Stimulated activated naive CD8-positive, alpha-beta T cell treated with anti-CD3 and anti-CD28 coated beads, Interleukin-15, amount 100 ng/mL, for 72 hours (primary cell): ENCODE data around the gene RNF222.

ENCODE experiments used
- ATAC-seq: fragments of 150-1000 bp; cut with Tn5 transposase; 2 replicates; pipeline ENCODE4 v1.10.0; 2021; ENCODE audit warnings: mild to moderate bottlenecking, moderate library complexity
- DNase-seq, 2 donors: peaks; one replicate each; pipeline ENCODE4 v3.0.0; 2021 to 2022
- H3K27ac Mint-ChIP-seq, 2 donors: one replicate each; pipeline ENCODE4 v1.8.0; 2022; ENCODE audit warnings: mild to moderate bottlenecking in 2 of 2, mixed read lengths in 2 of 2, moderate library complexity in 2 of 2
- H3K27me3 Mint-ChIP-seq: one replicate; pipeline ENCODE4 v1.8.0; 2022; ENCODE audit warnings: mixed read lengths
- H3K4me1 Mint-ChIP-seq: one replicate; pipeline ENCODE4 v1.8.0; 2022; ENCODE audit warnings: mild to moderate bottlenecking, mixed read lengths
- H3K4me3 Mint-ChIP-seq, 2 donors: one replicate each; pipeline ENCODE4 v1.8.0; 2022; ENCODE audit warnings: mild to moderate bottlenecking in 2 of 2, mixed read lengths in 2 of 2, moderate library complexity in 1 of 2
- H3K9me3 Mint-ChIP-seq, 2 donors: one replicate each; pipeline ENCODE4 v1.8.0; 2022; ENCODE audit warnings: mixed read lengths in 2 of 2

RNF222 gene

GRCh38 chr17:8397636-8398035, at the start of gene RNF222:
RNF222 (minus strand) TSS chr17:8397827; CDS start chr17:8393461, 4,366 bp downstream.
- H3K27me3 Mint-ChIP-seq = peaks cover 23% of the 10 kb centered on the region
- no peak within 1 kb of the TSS for H3K4me3 Mint-ChIP-seq
- H3K9me3 Mint-ChIP-seq = peaks cover 0 to 8% of the 10 kb centered on the region in 2 donors
- no peak within 1 kb of the TSS for H3K27ac Mint-ChIP-seq
- no peak for DNase-seq
- peaks cover 13% of the 10 kb centered on the region for H3K4me1 Mint-ChIP-seq
- no peak for ATAC-seq

GRCh38 chr17:8445536-8445935, 47.9 kb upstream of the RNF222 start:
- Mint-ChIP-seq H3K4me1 (peaks cover 53% of the 10 kb centered on the region), H3K9me3 (no peaks in the 10 kb centered on the region), H3K27ac (no peak overlapping the region), H3K4me3 (no peak overlapping the region), H3K27me3 (no peaks in the 10 kb centered on the region)
- no peak for DNase-seq
- ATAC-seq = no peak

- Mint-ChIP-seq H3K9me3 (no peaks in the 10 kb centered on the region), H3K27ac (no peak overlapping the region), H3K4me1 (peaks cover 61% of the 10 kb centered on the region), H3K4me3 (no peak overlapping the region), H3K27me3 (no peaks in the 10 kb centered on the region)
- DNase-seq = no peak
- ATAC-seq = no peak
Measured at GRCh38 chr17:8444494-8444893, 46.9 kb upstream of the RNF222 start.

- ATAC-seq = no peak
- H3K9me3 Mint-ChIP-seq = no peaks in the 10 kb centered on the region
- peaks cover 64% of the 10 kb centered on the region for H3K4me1 Mint-ChIP-seq
- H3K4me3 Mint-ChIP-seq = no peak overlapping the region
- H3K27me3 Mint-ChIP-seq = no peaks in the 10 kb centered on the region
- DNase-seq = no peak
- H3K27ac Mint-ChIP-seq = no peak overlapping the region
Measured at GRCh38 chr17:8443756-8444155, 46.1 kb upstream of the RNF222 start.

GRCh38 chr17:8442310-8442709, 44.7 kb upstream of the RNF222 start:
- DNase-seq (no peak), ATAC-seq (no peak)
- Mint-ChIP-seq H3K4me3 (peak overlapping the region in 1 of 2 donors; percentile 34), H3K27me3 (no peaks in the 10 kb centered on the region), H3K9me3 (no peaks in the 10 kb centered on the region), H3K4me1 (peaks cover 75% of the 10 kb centered on the region), H3K27ac (no peak overlapping the region)

DNA sequence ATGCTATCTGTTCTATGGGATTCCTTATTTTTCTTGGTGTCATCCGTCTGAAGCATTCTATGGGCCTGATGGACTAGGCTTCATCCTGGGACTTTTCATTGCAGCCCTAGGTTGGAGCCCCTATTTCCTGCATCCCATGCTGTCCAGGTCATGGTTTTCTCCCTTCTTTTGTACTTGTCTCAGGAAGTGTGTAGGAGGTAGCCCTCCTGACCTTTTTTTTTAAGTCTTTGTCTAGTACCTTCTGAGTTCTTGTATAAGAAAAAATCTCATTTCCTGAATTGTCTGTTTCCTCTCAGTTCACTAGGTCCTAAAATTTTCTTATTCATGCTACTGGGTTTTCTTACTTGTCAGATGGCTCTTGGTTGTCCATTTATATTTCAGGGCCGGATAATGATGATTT, 44.1 kb upstream of the RNF222 start:
- H3K4me3 Mint-ChIP-seq = peak overlapping the region; percentile 34 to 45
- no peak for ATAC-seq
- H3K27ac Mint-ChIP-seq = peak overlapping the region in 1 of 2 donors; percentile 37
- no peaks in the 10 kb centered on the region for H3K9me3 Mint-ChIP-seq
- DNase-seq = no peak
- peaks cover 72% of the 10 kb centered on the region for H3K4me1 Mint-ChIP-seq
- no peaks in the 10 kb centered on the region for H3K27me3 Mint-ChIP-seq

GRCh38 chr17:8439681-8440080, 42.1 kb upstream of the RNF222 start:
- ATAC-seq = no peak
- H3K4me1 Mint-ChIP-seq = peaks cover 74% of the 10 kb centered on the region
- no peak for DNase-seq
- no peak overlapping the region for H3K4me3 Mint-ChIP-seq
- H3K27ac Mint-ChIP-seq = no peak overlapping the region
- H3K9me3 Mint-ChIP-seq = no peaks in the 10 kb centered on the region
- no peaks in the 10 kb centered on the region for H3K27me3 Mint-ChIP-seq

- no peak for DNase-seq
Measured at GRCh38 chr17:8438441-8438840, 40.8 kb upstream of the RNF222 start.

GRCh38 chr17:8436844-8437171, 39.2 kb upstream of the RNF222 start:
- Mint-ChIP-seq H3K27ac (peak overlapping the region; percentile 96 to 98), H3K4me1 (peaks cover 51% of the 10 kb centered on the region), H3K9me3 (no peaks in the 10 kb centered on the region), H3K4me3 (peak overlapping the region; percentile 94 to 98), H3K27me3 (no peaks in the 10 kb centered on the region)
- DNase-seq (no peak), ATAC-seq (no peak)

More at GRCh38 chr17:8438441-8438840, 40.8 kb upstream of the RNF222 start:
- H3K4me3 Mint-ChIP-seq = no peak overlapping the region
- peaks cover 64% of the 10 kb centered on the region for H3K4me1 Mint-ChIP-seq
- H3K9me3 Mint-ChIP-seq = no peaks in the 10 kb centered on the region
- no peak for ATAC-seq
- H3K27ac Mint-ChIP-seq = no peak overlapping the region
- no peaks in the 10 kb centered on the region for H3K27me3 Mint-ChIP-seq

DNA sequence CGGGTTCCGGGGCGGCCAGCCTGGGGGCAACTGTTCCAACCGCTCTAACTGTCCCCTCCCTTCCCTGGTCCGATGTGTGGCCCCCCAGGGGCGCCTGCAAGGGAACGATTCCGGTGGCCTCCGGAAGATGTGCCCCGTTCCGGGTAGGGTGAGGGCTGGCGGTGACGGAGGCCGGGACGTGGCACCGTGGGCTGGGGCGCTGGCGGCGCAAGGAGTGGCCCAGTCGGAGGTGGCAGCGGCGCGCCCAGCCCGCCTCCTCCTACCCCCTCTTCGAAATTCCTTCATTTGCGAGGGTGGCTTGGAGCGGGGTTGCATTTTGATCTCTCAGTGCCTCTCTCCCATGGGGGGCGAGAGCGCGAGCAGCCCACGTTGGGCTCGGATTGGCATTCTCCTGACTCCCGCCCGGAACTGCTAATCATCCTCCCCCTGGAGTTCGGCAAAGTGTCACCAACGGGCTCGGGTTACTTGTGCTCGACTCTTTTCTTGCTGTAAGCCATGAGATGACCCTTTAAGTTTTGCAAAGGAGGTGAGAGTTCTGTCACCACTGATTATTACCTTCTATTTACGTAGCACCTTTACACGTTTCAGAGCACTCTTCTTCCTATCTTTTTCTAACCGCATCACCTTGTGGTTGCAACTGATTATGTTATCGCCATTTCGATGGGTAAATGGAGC, 38.7 kb upstream of the RNF222 start:
- peaks cover 46% of the 10 kb centered on the region for H3K4me1 Mint-ChIP-seq
- peak; percentile 81 for ATAC-seq
- H3K27me3 Mint-ChIP-seq = no peaks in the 10 kb centered on the region
- H3K9me3 Mint-ChIP-seq = no peaks in the 10 kb centered on the region
- H3K4me3 Mint-ChIP-seq = peak overlapping the region; percentile 94 to 98
- H3K27ac Mint-ChIP-seq = peak overlapping the region; percentile 96 to 98
- DNase-seq = peak; percentile 72 to 73

DNA sequence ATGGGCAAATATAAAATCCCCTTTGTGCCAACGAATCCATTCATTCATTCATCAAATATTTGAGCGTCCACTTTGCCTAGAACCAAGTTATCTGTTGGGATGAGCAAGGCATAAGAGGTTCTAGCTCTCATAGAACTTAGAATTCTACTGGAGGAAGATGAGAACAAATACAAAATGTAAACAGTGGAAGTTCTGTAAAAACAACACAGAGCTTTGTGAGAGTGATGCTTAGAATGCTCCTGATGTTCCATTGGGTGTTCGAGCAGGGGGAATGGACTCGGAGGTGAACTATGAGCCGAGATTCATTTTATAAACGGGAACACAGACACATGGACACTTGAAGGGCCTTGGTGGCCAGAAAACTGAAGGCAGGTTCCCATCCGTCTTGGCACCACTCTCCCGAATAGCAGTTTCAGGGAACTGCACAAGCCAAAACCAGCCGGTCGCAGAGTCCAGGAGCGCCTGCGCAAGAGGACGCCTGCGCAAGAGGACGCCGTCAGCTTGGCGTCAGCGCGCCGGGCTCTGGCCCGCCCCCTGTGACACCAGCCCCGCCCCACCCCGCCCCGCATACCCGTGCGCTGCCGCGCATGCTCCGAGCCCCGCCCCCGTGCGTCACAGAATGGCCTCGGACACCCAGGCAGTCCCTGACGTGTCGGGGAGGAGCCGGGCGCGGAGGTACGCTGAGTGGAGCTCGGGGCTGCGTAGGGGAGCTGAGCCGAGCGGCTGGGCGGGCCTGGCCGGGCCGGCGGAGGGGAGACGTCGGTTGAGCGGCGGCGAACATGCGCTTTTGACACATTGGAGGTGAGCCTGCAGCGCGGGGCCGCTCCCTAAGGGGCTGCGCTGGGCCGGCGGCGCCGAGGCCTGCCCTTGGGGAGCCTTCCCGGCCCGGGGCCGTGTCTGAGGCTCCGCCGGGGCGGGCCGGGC, 37.9 kb upstream of the RNF222 start, which contains the start of gene NDEL1:
TSS of gene NDEL1 (plus strand) at position 640 of the 924 bp plus-strand sequence. CDS start 8,388 bp downstream, outside the sequence.
- peak within 1 kb of the TSS; percentile 96 to 98 for H3K27ac Mint-ChIP-seq

GRCh38 chr17:8430966-8431365, 33.3 kb upstream of the RNF222 start:
- Mint-ChIP-seq H3K4me3 (no peak overlapping the region), H3K27me3 (no peaks in the 10 kb centered on the region), H3K9me3 (no peaks in the 10 kb centered on the region), H3K4me1 (no peaks in the 10 kb centered on the region), H3K27ac (no peak overlapping the region)
- DNase-seq (no peak), ATAC-seq (no peak)

More for the DNA sequence above, 37.9 kb upstream of the RNF222 start, which contains the start of gene NDEL1:
- no peaks in the 10 kb centered on the region for H3K27me3 Mint-ChIP-seq
- H3K4me1 Mint-ChIP-seq = peaks cover 38% of the 10 kb centered on the region
- H3K9me3 Mint-ChIP-seq = no peaks in the 10 kb centered on the region
- peak; percentile 98 for ATAC-seq
- H3K4me3 Mint-ChIP-seq = peak within 1 kb of the TSS; percentile 94 to 98
- DNase-seq = peak; percentile 99

DNA sequence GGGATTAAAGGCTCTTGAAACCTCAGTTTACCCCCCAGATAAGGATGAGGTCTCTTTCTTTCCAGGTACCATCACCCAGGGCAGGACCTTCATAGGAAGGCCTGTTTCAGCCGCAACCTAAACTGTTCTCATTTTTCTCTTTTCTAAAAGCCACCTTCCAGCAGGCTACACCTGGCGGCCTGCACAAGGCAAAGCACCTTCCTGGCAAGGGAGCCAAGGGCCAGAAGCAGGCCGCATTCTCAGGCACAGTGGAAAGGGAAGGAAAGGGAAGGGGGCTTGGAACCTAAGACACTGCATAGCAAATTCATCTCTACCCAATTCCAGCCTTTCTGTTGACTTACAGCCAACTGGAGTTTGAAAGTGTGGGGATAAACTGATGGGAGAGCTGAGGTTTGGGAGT, 29.2 kb upstream of the RNF222 start:
- H3K9me3 Mint-ChIP-seq = no peaks in the 10 kb centered on the region
- DNase-seq = no peak
- no peak overlapping the region for H3K27ac Mint-ChIP-seq
- H3K4me3 Mint-ChIP-seq = no peak overlapping the region
- no peaks in the 10 kb centered on the region for H3K4me1 Mint-ChIP-seq
- peaks cover 21% of the 10 kb centered on the region for H3K27me3 Mint-ChIP-seq
- no peak for ATAC-seq

GRCh38 chr17:8426094-8426720, 28.6 kb upstream of the RNF222 start:
- H3K9me3 Mint-ChIP-seq = no peaks in the 10 kb centered on the region
- no peak for ATAC-seq
- H3K27ac Mint-ChIP-seq = no peak overlapping the region
- no peak for DNase-seq
- no peaks in the 10 kb centered on the region for H3K4me1 Mint-ChIP-seq
- no peak overlapping the region for H3K4me3 Mint-ChIP-seq
- H3K27me3 Mint-ChIP-seq = peaks cover 26% of the 10 kb centered on the region

DNA sequence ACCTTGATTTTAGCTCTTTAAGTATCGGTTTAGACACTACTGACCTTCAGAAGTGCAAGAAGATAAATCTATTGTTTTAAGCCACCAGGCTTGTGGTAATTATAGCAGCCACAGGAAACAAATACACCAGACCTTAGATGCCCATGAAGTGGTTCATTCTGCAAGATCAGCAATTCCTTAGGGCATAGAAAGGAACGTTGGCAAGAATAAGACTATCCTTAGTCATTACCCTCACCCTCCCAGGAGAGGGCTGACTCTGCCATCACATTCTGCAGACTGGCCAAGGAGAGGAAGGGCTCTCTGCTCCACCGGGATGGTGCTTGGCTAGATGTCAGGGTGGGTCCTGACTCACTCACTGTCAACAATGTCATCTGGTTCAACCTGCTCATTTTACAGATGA, 23.9 kb upstream of the RNF222 start:
- H3K9me3 Mint-ChIP-seq = no peaks in the 10 kb centered on the region
- peaks cover 57% of the 10 kb centered on the region for H3K27me3 Mint-ChIP-seq
- no peak overlapping the region for H3K4me3 Mint-ChIP-seq
- no peaks in the 10 kb centered on the region for H3K4me1 Mint-ChIP-seq
- no peak for DNase-seq
- no peak for ATAC-seq
- H3K27ac Mint-ChIP-seq = no peak overlapping the region
